ENCODE measurements around the gene CLCNKB. TPM values are rescaled to one million over a fixed set of nuclear protein-coding genes. Genes with fewer than 3 reads are reported as not detected.
"Not testable (repeated sequence)": the region's sequence is repeated elsewhere in the genome, so short reads cannot be mapped to it uniquely, and the experiment has no call there.

CLCNKB gene
- total RNA-seq, 2 donors from 2014 or later, result 0.14 TPM; not detected in 1

GRCh38 chr1:16051949-16052348 is 8.4 kb downstream of the CLCNKB start:
- ATAC-seq, DNase-seq: not testable (repeated sequence)
- intact Hi-C loops (cut with DNase I, micrococcal nuclease), result loop anchor here in 1 of 2 donors (10.0 kb wide), 1 partner anchor 247 kb away; the partner anchor contains the start of gene UQCRHL

DNA sequence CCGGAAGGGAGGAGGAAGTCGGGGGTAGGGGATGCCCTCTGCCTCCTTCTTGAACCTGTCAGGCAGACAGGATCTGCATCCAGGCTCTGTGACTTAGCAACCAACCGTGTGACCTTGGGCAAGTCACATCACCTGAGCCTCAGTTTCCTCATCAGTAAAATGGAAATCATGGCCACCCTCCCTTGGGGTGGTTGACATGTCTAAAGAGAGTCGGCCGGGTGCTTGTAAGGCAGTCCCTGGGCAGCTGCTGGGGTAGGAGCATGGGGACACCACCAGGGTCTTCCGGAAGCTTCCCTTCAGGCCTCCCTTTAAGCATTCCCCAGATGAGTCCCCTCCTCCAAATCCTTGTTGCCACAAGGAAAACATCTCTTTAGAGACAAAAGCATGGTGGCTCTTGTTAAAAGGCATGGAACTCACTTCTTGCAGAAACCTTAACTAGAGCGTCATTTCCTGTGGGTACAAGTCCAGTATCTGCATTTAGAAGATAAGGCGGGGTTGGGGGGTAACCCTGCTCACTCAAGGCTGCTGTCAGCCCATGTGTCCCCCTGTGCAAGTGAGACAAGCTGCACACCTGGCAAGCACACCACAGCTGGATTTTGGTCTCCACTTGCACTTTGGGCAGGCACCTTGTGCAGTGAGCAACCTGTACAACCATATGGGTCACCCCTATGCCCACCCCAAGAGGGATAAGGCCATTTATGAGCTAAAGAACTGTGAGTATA is 10.4 kb downstream of the CLCNKB start:
- ATAC-seq (no peak), DNase-seq (no peak)
- intact Hi-C loops (cut with DNase I, micrococcal nuclease), result loop anchor here in 1 of 2 donors (10.0 kb wide), 1 partner anchor 249 kb away; the partner anchor contains the start of gene UQCRHL

GRCh38 chr1:16054598-16055540 is 11.3 kb downstream of the CLCNKB start:
- intact Hi-C loops (cut with DNase I, micrococcal nuclease), result loop anchor here (5.0 to 10.0 kb wide), 2 partner anchors 48 to 250 kb away; partner anchors contain the start of gene UQCRHL (in 1 of the 2)

GRCh38 chr1:16055613-16056520 is 12.3 kb downstream of the CLCNKB start:
- ATAC-seq (peak; percentile 93), DNase-seq (peak; percentile 82 to 92)
- intact Hi-C loops (cut with DNase I, micrococcal nuclease), result loop anchor here (5.0 to 10.0 kb wide), 2 partner anchors 49 to 251 kb away; partner anchors contain the start of gene UQCRHL (in 1 of the 2)

More at GRCh38 chr1:16054598-16055540, 11.3 kb downstream of the CLCNKB start:
- DNase-seq, result no peak
- no peak for ATAC-seq

- ATAC-seq, DNase-seq: not testable (repeated sequence)
- intact Hi-C loops (cut with DNase I, micrococcal nuclease), result loop anchor here (5.0 to 10.0 kb wide), 2 partner anchors 49 to 252 kb away; partner anchors contain the start of gene UQCRHL (in 1 of the 2)
Observed at GRCh38 chr1:16056521-16056912, 12.9 kb downstream of the CLCNKB start.

DNA sequence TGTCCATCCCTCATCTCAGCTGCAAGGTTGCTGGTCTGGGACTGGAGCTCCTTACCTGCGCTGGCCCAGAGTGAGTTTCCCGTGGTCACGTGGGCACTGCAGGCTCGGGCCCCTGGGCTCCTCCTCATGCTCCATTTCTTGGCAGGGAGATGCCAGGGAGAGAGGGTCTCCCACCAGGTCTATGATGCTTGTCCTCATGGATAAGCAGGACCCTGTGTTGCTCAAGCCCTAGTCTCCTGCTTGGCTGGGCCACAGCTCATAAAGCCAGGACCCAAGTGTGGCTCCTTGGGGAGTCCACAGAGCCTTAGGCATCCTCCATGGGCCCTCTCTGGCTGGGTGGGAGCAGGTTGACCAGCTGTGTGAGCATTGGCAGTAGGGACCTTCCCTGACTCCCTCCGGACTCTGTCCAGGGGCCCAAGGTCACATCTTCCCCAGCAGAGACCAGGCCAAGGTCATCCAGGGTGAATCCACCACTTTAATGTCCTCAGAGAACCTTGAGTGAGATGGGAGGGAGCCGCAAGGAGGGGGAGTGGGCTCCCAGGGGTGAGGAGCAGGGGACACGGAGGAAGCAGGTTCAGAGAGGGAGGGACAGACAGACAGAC is 13.8 kb downstream of the CLCNKB start:
- not testable (repeated sequence) for DNase-seq, ATAC-seq
- intact Hi-C loops (cut with DNase I, micrococcal nuclease), result loop anchor here (5.0 to 10.0 kb wide), 2 partner anchors 50 to 253 kb away; partner anchors contain the start of gene UQCRHL (in 1 of the 2)

GRCh38 chr1:16058394-16059120 is 15.0 kb downstream of the CLCNKB start:
- not testable (repeated sequence) for ATAC-seq, DNase-seq
- intact Hi-C loops (cut with DNase I, micrococcal nuclease), result loop anchor here (5.0 to 10.0 kb wide), 2 partner anchors 51 to 254 kb away; partner anchors contain the start of gene UQCRHL (in 1 of the 2)

GRCh38 chr1:16061266-16061665 is 17.7 kb downstream of the CLCNKB start:
- DNase-seq, result no peak
- intact Hi-C loops (cut with DNase I, micrococcal nuclease), result no loop called here
- no peak for ATAC-seq

DNA sequence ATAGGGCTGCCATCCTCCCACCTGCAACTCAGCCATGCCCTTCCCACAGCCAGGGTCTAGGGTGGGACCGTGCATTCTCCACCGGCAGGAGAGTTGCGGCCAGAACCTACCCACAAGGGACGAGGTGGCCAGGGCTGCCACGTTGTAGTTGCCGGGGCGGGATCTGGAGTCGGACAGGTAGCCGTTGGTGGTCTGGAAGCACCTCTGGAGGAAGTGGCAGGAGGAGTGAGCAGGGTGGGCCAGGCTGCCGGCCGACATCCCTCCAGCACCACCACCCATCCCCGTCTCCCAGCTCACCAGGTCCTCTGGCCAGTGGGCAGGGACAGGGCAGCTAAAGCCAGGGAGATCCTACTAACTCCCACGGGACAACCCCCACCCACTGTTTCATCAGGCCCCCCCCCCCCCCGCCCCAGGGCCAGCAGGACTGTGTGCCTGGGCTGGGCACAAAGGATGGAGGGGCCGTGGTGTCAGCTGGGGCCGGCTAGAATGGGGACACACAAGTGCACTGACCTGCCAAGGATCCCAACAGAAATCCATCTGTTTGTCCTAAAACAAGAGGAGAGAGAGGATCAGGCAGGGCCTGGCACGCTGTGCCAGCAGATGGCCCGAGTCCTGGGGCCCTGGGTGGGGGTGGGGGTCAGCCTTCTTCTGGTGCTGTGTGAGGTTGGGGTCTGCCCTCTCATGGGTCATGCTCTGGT is 18.6 kb downstream of the CLCNKB start:
- DNase-seq; ATAC-seq; intact Hi-C loops (cut with DNase I, micrococcal nuclease): not testable (repeated sequence)

DNA sequence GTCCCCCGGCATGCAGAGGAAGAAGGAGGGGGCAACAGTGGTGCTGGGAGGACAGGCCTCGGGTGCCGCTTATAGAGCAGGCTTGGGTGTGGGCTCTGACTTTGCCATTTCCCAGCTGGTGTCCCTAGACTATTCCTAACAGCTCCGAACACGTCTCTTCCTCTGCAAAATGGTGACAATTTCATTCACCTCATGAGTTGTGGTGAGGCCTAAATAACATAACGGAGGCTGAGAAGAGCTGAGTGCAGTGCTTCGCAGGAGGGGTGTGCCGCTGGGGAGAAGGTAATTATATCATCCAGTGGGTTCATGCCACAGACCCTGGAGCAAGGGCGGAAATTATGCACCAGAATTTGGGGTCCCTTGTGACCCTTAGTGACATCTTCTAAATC is 19.1 kb downstream of the CLCNKB start:
- DNase-seq; ATAC-seq; intact Hi-C loops (cut with DNase I, micrococcal nuclease): not testable (repeated sequence)

DNA sequence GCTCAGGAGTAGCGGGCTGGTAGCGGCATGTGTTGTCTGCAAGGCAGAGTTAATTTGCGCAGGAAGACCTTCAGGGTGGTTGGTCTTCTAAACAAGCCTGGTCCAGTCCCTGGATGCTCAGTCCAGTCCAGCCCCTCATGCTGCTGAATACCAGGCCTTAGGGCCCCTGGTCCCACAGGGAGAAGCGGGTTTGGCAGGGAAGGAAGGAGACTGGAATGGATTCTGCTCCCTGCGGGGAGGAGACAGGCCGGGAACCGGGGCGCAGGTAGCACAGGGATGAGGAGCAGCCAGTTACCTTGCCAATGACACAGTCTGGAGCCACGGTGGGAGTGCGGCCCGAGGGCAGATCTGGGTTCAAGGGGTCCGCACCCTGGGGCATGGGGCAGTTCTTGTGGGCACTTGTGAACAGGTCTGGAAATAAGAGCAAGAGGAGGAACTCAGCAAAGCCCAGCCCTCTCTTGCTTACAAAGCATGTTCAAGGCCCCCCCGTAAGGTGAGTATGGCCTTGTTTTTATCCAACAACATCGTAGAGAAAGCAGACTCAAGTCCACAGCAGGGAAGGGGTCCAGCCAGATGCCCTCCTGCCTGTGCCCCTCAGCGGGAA is 19.7 kb downstream of the CLCNKB start:
- intact Hi-C loops (cut with DNase I, micrococcal nuclease), result no loop called here
- DNase-seq, result no peak
- no peak for ATAC-seq

GRCh38 chr1:16063921-16064320 is 20.3 kb downstream of the CLCNKB start:
- intact Hi-C loops (cut with DNase I, micrococcal nuclease), result no loop called here
- ATAC-seq, result no peak
- DNase-seq, result no peak

- DNase-seq, result no peak
- ATAC-seq, result no peak
- intact Hi-C loops (cut with DNase I, micrococcal nuclease), result no loop called here
Observed at GRCh38 chr1:16064536-16065268, 21.1 kb downstream of the CLCNKB start.

DNA sequence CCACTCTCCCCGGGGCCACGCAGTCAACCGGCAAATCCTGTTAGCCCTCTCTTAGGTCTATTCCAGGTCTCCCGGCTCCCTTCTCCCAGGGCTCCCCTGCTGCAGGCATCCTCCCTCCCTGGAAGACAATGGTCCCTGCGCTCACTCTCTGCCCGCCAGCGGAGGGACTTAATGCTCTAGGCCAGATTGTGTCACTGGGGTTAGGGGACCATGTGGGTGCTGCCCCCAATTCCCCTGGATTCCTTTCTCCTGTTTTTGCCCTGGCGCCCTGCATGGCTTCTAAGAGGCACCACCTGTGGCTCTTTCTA is 21.6 kb downstream of the CLCNKB start:
- ATAC-seq, result no peak
- intact Hi-C loops (cut with DNase I, micrococcal nuclease), result no loop called here

GRCh38 chr1:16066245-16066644 is 22.7 kb downstream of the CLCNKB start:
- intact Hi-C loops (cut with DNase I, micrococcal nuclease), result no loop called here
- ATAC-seq, result no peak
- no peak for DNase-seq

More for the DNA sequence above, 21.6 kb downstream of the CLCNKB start:
- no peak for DNase-seq
